Lower leg skin (tissue), 4 donors: ENCODE measurements around the gene ADARB1. TPM values are rescaled to one million over a fixed set of nuclear protein-coding genes. Genes with fewer than 3 reads are reported as not detected.

Experiments
- DNase-seq, 2 donors: peaks; one replicate each; pipeline ENCODE4 v3.0.0-alpha.2; 2019; ENCODE audit warnings: low spot score in 2 of 2
- H3K4me3 ChIP-seq: fragments of 200-600 bp; sonication (generic); 2 replicates; pipeline ENCODE4 v1.5.1; 2017; ENCODE audit warnings: mild to moderate bottlenecking, low read depth; ENCODE audit not compliant: poor library complexity, severe bottlenecking
- CTCF ChIP-seq, 3 donors: fragments of 450-650 bp; IDR thresholded peaks; one replicate each; pipeline ENCODE4 v1.5.1; 2016; ENCODE audit warnings: antibody characterized with exemption in 3 of 3, mild to moderate bottlenecking in 3 of 3, moderate library complexity in 2 of 3
- POLR2A ChIP-seq, 2 donors: fragments of 450-650 bp; IDR thresholded peaks; one replicate each; pipeline ENCODE4 v1.6.1; 2016 to 2017; ENCODE audit warnings: antibody characterized with exemption in 2 of 2, mild to moderate bottlenecking in 1 of 2, moderate library complexity in 1 of 2
- WGBS, 2 donors: methylation state at CpG; one replicate each; pipeline ENCODE4 v1.1.5; 2018; 5-methylcytosine and 5-hydroxymethylcytosine counted together
- intact Hi-C: fragments of 100-400 bp; cut with DNase I; formaldehyde crosslinking; loops from one replicate; pipeline ENCODE4 v1.15.0; 2023; ENCODE audit warnings: low total_unique reads
- total RNA-seq, 4 donors: library from RNA; depleted of rRNA; stranded (reverse); fragments of >200 nt; gene quantifications; one replicate each; pipeline ENCODE4 v1.1.0, GENCODE V29; 2016

ADARB1 gene
- total RNA-seq, 4 donors from 2014 or later = 14.6 to 21.9 (median 16.6) TPM

- 86 to 95% methylated on average over 11 of the region's 11 CpGs for WGBS, 2 donors
- intact Hi-C loops = no loop called here
- peak in 1 of 2 donors; percentile 76 for DNase-seq
- TF ChIP-seq POLR2A (IDR thresholded peaks at IDR 0.05) (no peak), CTCF (IDR thresholded peaks at IDR 0.05) (no peak)
- no peak overlapping the region for H3K4me3 ChIP-seq
These were observed 104.6 kb downstream of the ADARB1 start for GRCh38 chr21:45178971-45179370.

- 93 to 97% methylated on average over 20 of the region's 20 CpGs for WGBS, 2 donors
These were observed 105.3 kb downstream of the ADARB1 start for GRCh38 chr21:45179568-45180245.

GRCh38 chr21:45180246-45180599 is 105.8 kb downstream of the ADARB1 start:
- intact Hi-C loops = no loop called here
- 92 to 93% methylated on average over 11 of the region's 11 CpGs for WGBS, 2 donors
- DNase-seq = peak in 1 of 2 donors; percentile 49
- TF ChIP-seq POLR2A (IDR thresholded peaks at IDR 0.05) = no peak
- no peak for TF ChIP-seq CTCF (IDR thresholded peaks at IDR 0.05)
- no peak overlapping the region for H3K4me3 ChIP-seq

More at GRCh38 chr21:45179568-45180245, 105.3 kb downstream of the ADARB1 start:
- no peak overlapping the region for H3K4me3 ChIP-seq
- TF ChIP-seq POLR2A (IDR thresholded peaks at IDR 0.05) = no peak
- no peak for TF ChIP-seq CTCF (IDR thresholded peaks at IDR 0.05)
- intact Hi-C loops = no loop called here
- peak in 1 of 2 donors; percentile 70 for DNase-seq

GRCh38 chr21:45182958-45183357 is 108.6 kb downstream of the ADARB1 start:
- no peak overlapping the region for H3K4me3 ChIP-seq
- TF ChIP-seq POLR2A (IDR thresholded peaks at IDR 0.05) = no peak
- TF ChIP-seq CTCF (IDR thresholded peaks at IDR 0.05) = no peak
- WGBS, 2 donors = 81 to 91% methylated on average over 1 of the region's 1 CpG
- intact Hi-C loops = no loop called here
- DNase-seq = no peak

- intact Hi-C loops = no loop called here
- DNase-seq = no peak
- TF ChIP-seq CTCF (IDR thresholded peaks at IDR 0.05) = no peak
- no peak for TF ChIP-seq POLR2A (IDR thresholded peaks at IDR 0.05)
- 57 to 59% methylated on average over 2 of the region's 2 CpGs for WGBS, 2 donors
- H3K4me3 ChIP-seq = no peak overlapping the region
These were observed 109.5 kb downstream of the ADARB1 start for GRCh38 chr21:45183852-45184251.

GRCh38 chr21:45184869-45185268 is 110.5 kb downstream of the ADARB1 start:
- H3K4me3 ChIP-seq = no peak overlapping the region
- intact Hi-C loops = no loop called here
- no peak for DNase-seq
- 95% methylated on average over 11 of the region's 11 CpGs for WGBS, 2 donors
- TF ChIP-seq POLR2A (IDR thresholded peaks at IDR 0.05) (no peak), CTCF (IDR thresholded peaks at IDR 0.05) (no peak)
